Right lobe of liver (tissue), 6 donors: Measurements from ENCODE around the gene INO80B. TPM values are rescaled to one million over a fixed set of nuclear protein-coding genes. Genes with fewer than 3 reads are reported as not detected.

ENCODE experiments used
- ATAC-seq, 4 donors: fragments of 200-7000 bp; cut with Tn5 transposase; one replicate each; pipeline ENCODE4 v1.9.1; 2020; ENCODE audit warnings: mild to moderate bottlenecking in 4 of 4, moderate library complexity in 4 of 4
- DNase-seq, 3 donors: peaks; one replicate each; pipeline ENCODE4 v3.0.0-alpha.2; 2020
- H3K27ac ChIP-seq, 3 donors: fragments of 200-600 bp; one replicate each; pipeline ENCODE4 v1.8.0; 2022
- H3K27me3 ChIP-seq, 2 donors: fragments of 200-600 bp; one replicate each; pipeline ENCODE4 v1.8.0; 2022
- H3K36me3 ChIP-seq, 4 donors: fragments of 200-600 bp; sonication (generic) in 1 of 4; one replicate each; pipeline versions ENCODE4 v1.5.1 to v1.8.0; 2017 to 2022; ENCODE audit warnings: control low read depth in 1 of 4
- H3K4me1 ChIP-seq, 4 donors: fragments of 200-600 bp; sonication (generic) in 1 of 4; one replicate each; pipeline versions ENCODE4 v1.5.1 to v1.8.0; 2017 to 2022; ENCODE audit warnings: control low read depth in 1 of 4
- H3K4me3 ChIP-seq, 3 donors: fragments of 200-600 bp; one replicate each; pipeline ENCODE4 v1.8.0; 2022
- H3K9me3 ChIP-seq, 4 donors: fragments of 200-600 bp; sonication (generic) in 1 of 4; one replicate each; pipeline versions ENCODE4 v1.5.1 to v1.8.0; 2017 to 2022; ENCODE audit warnings: control low read depth in 1 of 4
- CTCF ChIP-seq, 4 donors: fragments of 200-600 bp in 3 of 4; fragments of 450-650 bp in 1 of 4; IDR thresholded peaks; one replicate each; pipeline versions ENCODE4 v1.5.1 to v1.8.0; 2016 to 2022; ENCODE audit warnings: antibody characterized with exemption in 4 of 4, mild to moderate bottlenecking in 2 of 4
- POLR2A ChIP-seq: fragments of 450-650 bp; IDR thresholded peaks from one replicate; pipeline ENCODE4 v1.6.1; 2017; ENCODE audit warnings: antibody characterized with exemption, mild to moderate bottlenecking
- WGBS: methylation state at CpG from one replicate; pipeline ENCODE4 v1.1.6; 2018; ENCODE audit warnings: low coverage, low lambda C conversion rate; ENCODE audit not compliant: insufficient coverage; ENCODE audit errors: missing lambda C conversion rate; 5-methylcytosine and 5-hydroxymethylcytosine counted together
- intact Hi-C, 2 donors: fragments of 100-400 bp; cut with DNase I; formaldehyde crosslinking; loops; one replicate each; pipeline versions ENCODE4 v1.11.2 to v1.14.1; 2022
- total RNA-seq, 6 experiments: library from RNA; depleted of rRNA in 2 of 6; stranded (reverse); fragments of >200 nt in 2 of 6; fragmentation: NEBNext Ultra II Directional in 3 of 6; extraction: Animal tissue kit (Norgen Biotek cat#: 25700) in 3 of 6; gene quantifications; one replicate each; pipeline versions ENCODE4 v1.1.0 to v1.2.4, GENCODE V29; 2016 to 2023
- donor health status: DM: no; HTN: yes; CAD: no.
- donor health status: DM: no; HTN: no; CAD: no.
- donor health status: DM: no; HTN: no; CAD: no.
- donor health status: DM: no; HTN: yes; CAD: no.
- donor health status: DM: no; HTN: yes; CAD: no.

Gene INO80B
- total RNA-seq, 6 experiments from 2014 or later, result 3.4 to 20.3 (median 18.8) TPM

- H3K36me3 ChIP-seq, result peaks cover 0 to 13% (median 3%) of the 10 kb centered on the region in 4 donors
- no peak overlapping the region for H3K4me3 ChIP-seq
- WGBS, result 100% methylated on average over 2 of the region's 43 CpGs
- no peak for TF ChIP-seq CTCF (IDR thresholded peaks at IDR 0.05)
- TF ChIP-seq POLR2A, result no peak
- H3K27me3 ChIP-seq, result no peaks in the 10 kb centered on the region
- DNase-seq (peak in 1 of 3 donors; percentile 45), ATAC-seq (no peak)
- intact Hi-C loops, result no loop called here
- H3K4me1 ChIP-seq, result peaks cover 0 to 32% (median 11%) of the 10 kb centered on the region in 4 donors
- H3K9me3 ChIP-seq, result no peaks in the 10 kb centered on the region
- H3K27ac ChIP-seq, result no peak overlapping the region
Measured at GRCh38 chr2:74436111-74436805, 18.6 kb upstream of the INO80B start.

- WGBS, result 69% methylated on average over 4 of the region's 6 CpGs
- Histone ChIP-seq H3K4me3 (no peak overlapping the region), H3K36me3 (peaks cover 0 to 6% (median 2%) of the 10 kb centered on the region in 4 donors), H3K9me3 (no peaks in the 10 kb centered on the region), H3K27ac (no peak overlapping the region), H3K27me3 (no peaks in the 10 kb centered on the region), H3K4me1 (peaks cover 0 to 27% (median 9%) of the 10 kb centered on the region in 4 donors)
- no peak for TF ChIP-seq CTCF (IDR thresholded peaks at IDR 0.05)
- TF ChIP-seq POLR2A, result no peak
- intact Hi-C loops, result no loop called here
- no peak for ATAC-seq
- no peak for DNase-seq
Measured at GRCh38 chr2:74436848-74437695, 17.8 kb upstream of the INO80B start.

- WGBS, result 100% methylated on average over 1 of the region's 1 CpG
- Histone ChIP-seq H3K4me1 (peaks cover 0 to 36% (median 12%) of the 10 kb centered on the region in 4 donors), H3K9me3 (no peaks in the 10 kb centered on the region), H3K27ac (no peak overlapping the region), H3K36me3 (peaks cover 0 to 3% (median 0%) of the 10 kb centered on the region in 4 donors), H3K4me3 (no peak overlapping the region), H3K27me3 (no peaks in the 10 kb centered on the region)
- intact Hi-C loops, result no loop called here
- ATAC-seq (no peak), DNase-seq (no peak)
- TF ChIP-seq POLR2A, result no peak
- TF ChIP-seq CTCF (IDR thresholded peaks at IDR 0.05), result no peak
Measured at GRCh38 chr2:74438248-74438647, 16.6 kb upstream of the INO80B start.

GRCh38 chr2:74439373-74439772 is 15.5 kb upstream of the INO80B start:
- Histone ChIP-seq H3K9me3 (no peaks in the 10 kb centered on the region), H3K36me3 (peaks cover 0 to 3% (median 0%) of the 10 kb centered on the region in 4 donors), H3K27me3 (no peaks in the 10 kb centered on the region), H3K4me3 (peak overlapping the region; percentile 67 to 79 (median 67)), H3K27ac (peak overlapping the region in 1 of 3 donors; percentile 72), H3K4me1 (peaks cover 0 to 47% (median 18%) of the 10 kb centered on the region in 4 donors)
- DNase-seq, result peak in 1 of 3 donors; percentile 41
- ATAC-seq, result no peak
- intact Hi-C loops, result no loop called here
- WGBS, result 20% methylated on average over 1 of the region's 3 CpGs
- no peak for TF ChIP-seq CTCF (IDR thresholded peaks at IDR 0.05)
- TF ChIP-seq POLR2A, result no peak
